Measurements from ENCODE around the gene ATP2B3. TPM values are rescaled to one million over a fixed set of nuclear protein-coding genes. Genes with fewer than 3 reads are reported as not detected.

Gene ATP2B3
- total RNA-seq, 2 experiments from 2014 or later = not detected

DNA sequence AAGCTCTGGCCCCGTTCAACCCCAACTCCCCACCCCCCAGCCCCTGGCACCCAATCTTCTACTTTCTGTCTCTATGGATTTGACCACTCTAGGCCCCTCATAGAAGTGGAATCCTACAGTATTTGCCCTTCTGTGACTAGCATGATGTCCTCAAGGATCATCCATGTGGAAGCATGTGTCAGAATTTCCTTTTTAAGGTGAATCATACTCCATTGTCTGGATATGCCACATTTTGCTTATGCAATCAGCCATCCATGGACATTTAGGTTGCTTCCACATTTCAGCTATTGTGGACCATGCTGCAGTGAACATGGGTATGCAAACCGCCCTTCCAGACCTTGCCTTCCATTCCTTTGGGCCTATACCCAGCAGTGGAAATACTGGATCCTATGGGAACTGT lies 66.0 kb downstream of the ATP2B3 start:
- Mint-ChIP-seq H3K36me3 (peaks cover 5% of the 10 kb centered on the region), H3K4me3 (no peak overlapping the region), H3K4me1 (peaks cover 18% of the 10 kb centered on the region), H3K27me3 (no peaks in the 10 kb centered on the region), H3K9me3 (ENCODE audit: low read depth) (no peaks in the 10 kb centered on the region), H3K27ac (no peak overlapping the region)
- no peak for ATAC-seq
- CTCF ChIA-PET = interaction anchor here (1.1 kb wide), 1 partner anchor 44 kb away, joined by 4 read pairs; no protein-coding TSS in a partner anchor
- no peak for DNase-seq

- ATAC-seq = no peak
- H3K36me3 Mint-ChIP-seq = peaks cover 5% of the 10 kb centered on the region
- no peak overlapping the region for H3K27ac Mint-ChIP-seq
- no peaks in the 10 kb centered on the region for H3K9me3 Mint-ChIP-seq (ENCODE audit: low read depth)
- peaks cover 18% of the 10 kb centered on the region for H3K4me1 Mint-ChIP-seq
- no peak overlapping the region for H3K4me3 Mint-ChIP-seq
- H3K27me3 Mint-ChIP-seq = no peaks in the 10 kb centered on the region
- CTCF ChIA-PET = no interaction called here
- no peak for DNase-seq
Measured at GRCh38 chrX:153585827-153586226, 68.4 kb downstream of the ATP2B3 start.

DNA sequence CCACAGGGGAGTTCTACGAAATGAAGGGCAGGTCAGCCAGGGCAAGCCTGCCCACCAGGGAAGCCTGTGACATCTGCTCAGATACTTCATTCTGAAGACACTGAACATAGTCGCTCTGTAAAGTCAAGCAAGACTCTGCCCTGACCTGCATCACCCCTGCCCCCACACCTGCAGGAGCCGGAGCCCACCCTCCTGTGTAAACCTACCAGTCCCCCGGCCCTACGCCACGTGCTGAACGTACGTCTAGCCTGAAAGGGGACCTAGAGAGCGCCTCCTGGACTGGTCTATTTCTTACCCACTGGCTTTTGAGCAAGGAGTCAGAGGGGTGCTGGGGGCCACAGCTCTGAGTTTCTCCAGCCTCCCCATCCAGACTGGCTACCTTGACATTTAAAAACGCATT lies 69.9 kb downstream of the ATP2B3 start:
- ATAC-seq (no peak), DNase-seq (no peak)
- H3K27ac Mint-ChIP-seq = no peak overlapping the region
- CTCF ChIA-PET = no interaction called here
- peaks cover 5% of the 10 kb centered on the region for H3K36me3 Mint-ChIP-seq
- H3K27me3 Mint-ChIP-seq = no peaks in the 10 kb centered on the region
- H3K4me3 Mint-ChIP-seq = no peak overlapping the region
- no peaks in the 10 kb centered on the region for H3K9me3 Mint-ChIP-seq (ENCODE audit: low read depth)
- H3K4me1 Mint-ChIP-seq = peaks cover 18% of the 10 kb centered on the region

GRCh38 chrX:153588021-153588781 lies 70.8 kb downstream of the ATP2B3 start:
- no peaks in the 10 kb centered on the region for H3K27me3 Mint-ChIP-seq
- no peak for DNase-seq
- CTCF ChIA-PET = no interaction called here
- peaks cover 10% of the 10 kb centered on the region for H3K4me1 Mint-ChIP-seq
- ATAC-seq = no peak
- H3K9me3 Mint-ChIP-seq (ENCODE audit: low read depth) = no peaks in the 10 kb centered on the region
- H3K4me3 Mint-ChIP-seq = no peak overlapping the region
- no peak overlapping the region for H3K27ac Mint-ChIP-seq
- H3K36me3 Mint-ChIP-seq = peaks cover 7% of the 10 kb centered on the region

- H3K27ac Mint-ChIP-seq = no peak overlapping the region
- CTCF ChIA-PET = no interaction called here
Measured at GRCh38 chrX:153588782-153589446, 71.5 kb downstream of the ATP2B3 start.

GRCh38 chrX:153590961-153591956 lies 73.8 kb downstream of the ATP2B3 start:
- Mint-ChIP-seq H3K4me1 (no peaks in the 10 kb centered on the region), H3K27ac (no peak overlapping the region), H3K27me3 (no peaks in the 10 kb centered on the region), H3K4me3 (no peak overlapping the region), H3K9me3 (ENCODE audit: low read depth) (no peaks in the 10 kb centered on the region), H3K36me3 (peaks cover 6% of the 10 kb centered on the region)
- CTCF ChIA-PET = no interaction called here
- DNase-seq (no peak), ATAC-seq (no peak)

More at GRCh38 chrX:153588782-153589446, 71.5 kb downstream of the ATP2B3 start:
- H3K4me3 Mint-ChIP-seq = no peak overlapping the region
- no peaks in the 10 kb centered on the region for H3K9me3 Mint-ChIP-seq (ENCODE audit: low read depth)
- no peak for ATAC-seq
- peaks cover 7% of the 10 kb centered on the region for H3K36me3 Mint-ChIP-seq
- peaks cover 2% of the 10 kb centered on the region for H3K4me1 Mint-ChIP-seq
- no peaks in the 10 kb centered on the region for H3K27me3 Mint-ChIP-seq
- DNase-seq = no peak

GRCh38 chrX:153592091-153592833 lies 74.8 kb downstream of the ATP2B3 start:
- H3K9me3 Mint-ChIP-seq (ENCODE audit: low read depth) = no peaks in the 10 kb centered on the region
- DNase-seq (no peak), ATAC-seq (no peak)
- no peak overlapping the region for H3K4me3 Mint-ChIP-seq
- H3K27me3 Mint-ChIP-seq = no peaks in the 10 kb centered on the region
- CTCF ChIA-PET = no interaction called here
- H3K27ac Mint-ChIP-seq = no peak overlapping the region
- peaks cover 9% of the 10 kb centered on the region for H3K4me1 Mint-ChIP-seq
- H3K36me3 Mint-ChIP-seq = peaks cover 2% of the 10 kb centered on the region

DNA sequence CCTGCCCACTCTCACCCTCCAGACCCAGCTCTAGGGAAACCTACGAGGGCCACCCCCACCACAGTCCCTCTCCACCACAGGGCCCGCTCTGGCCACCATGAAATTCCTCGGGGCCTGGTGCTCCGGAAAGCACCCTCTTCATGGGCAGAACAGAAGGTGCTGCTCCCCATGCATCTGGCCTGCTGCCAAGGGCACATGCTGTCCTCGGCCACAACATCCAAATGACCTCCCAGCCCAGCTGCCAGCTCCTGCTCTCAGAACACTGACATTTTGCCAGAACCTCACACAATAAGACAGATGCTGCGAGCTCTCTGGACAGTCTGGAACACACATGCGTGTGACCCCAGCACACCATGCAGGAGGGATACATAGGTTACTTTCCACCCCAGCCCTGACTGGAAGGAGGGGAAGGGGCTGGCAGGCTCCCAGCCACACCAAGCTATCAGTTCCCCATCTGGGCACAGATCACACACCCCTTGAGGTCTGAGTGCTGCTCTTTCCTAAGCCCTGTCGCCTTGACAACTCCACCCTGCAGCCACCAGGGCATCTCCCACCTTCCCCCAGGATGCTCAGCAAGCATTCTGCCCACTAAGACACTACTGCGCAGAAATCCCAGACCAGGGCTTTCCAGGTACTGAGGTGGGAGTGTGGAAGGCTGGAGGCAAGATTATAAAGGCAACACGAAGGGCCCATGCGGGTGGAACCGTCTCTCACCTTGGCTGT lies 75.7 kb downstream of the ATP2B3 start:
- ATAC-seq (no peak), DNase-seq (no peak)
- no peaks in the 10 kb centered on the region for H3K9me3 Mint-ChIP-seq (ENCODE audit: low read depth)
- CTCF ChIA-PET = no interaction called here
- H3K27ac Mint-ChIP-seq = no peak overlapping the region
- H3K4me1 Mint-ChIP-seq = peaks cover 17% of the 10 kb centered on the region
- H3K27me3 Mint-ChIP-seq = no peaks in the 10 kb centered on the region
- peaks cover 2% of the 10 kb centered on the region for H3K36me3 Mint-ChIP-seq
- no peak overlapping the region for H3K4me3 Mint-ChIP-seq

DNA sequence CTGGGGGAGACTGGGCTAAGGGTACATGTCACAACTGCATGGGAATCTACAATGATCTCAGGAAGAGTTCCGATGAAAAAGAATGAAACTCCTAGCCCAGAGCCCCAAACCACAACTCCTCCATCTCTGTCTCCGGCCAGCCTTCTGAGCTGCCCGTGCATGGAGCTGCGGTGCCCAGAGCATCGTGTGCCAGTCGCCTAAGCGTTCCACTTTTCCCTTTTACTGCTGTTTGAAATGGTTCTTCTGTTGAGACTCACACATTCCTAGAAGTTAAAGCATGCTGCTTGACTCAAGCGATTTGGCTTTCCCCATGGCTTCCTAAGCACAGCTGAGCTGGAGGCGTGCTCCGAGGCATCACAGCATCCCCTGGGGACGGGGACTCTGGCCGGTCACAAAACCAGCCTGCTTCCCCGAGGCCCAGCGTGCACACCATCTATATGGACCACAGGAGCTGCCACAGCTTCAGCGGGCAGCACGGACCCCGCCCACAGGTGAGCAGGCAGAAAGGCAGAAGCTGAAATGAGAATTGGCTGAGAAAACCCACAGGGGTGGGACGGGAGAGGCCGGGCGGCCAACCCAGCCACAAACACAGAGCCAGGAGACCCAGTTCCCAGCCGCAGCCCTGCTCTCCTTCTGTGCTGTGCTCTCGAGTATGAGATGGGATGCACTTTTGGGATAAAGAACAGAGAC lies 76.5 kb downstream of the ATP2B3 start:
- H3K4me3 Mint-ChIP-seq = no peak overlapping the region
- H3K27me3 Mint-ChIP-seq = no peaks in the 10 kb centered on the region
- CTCF ChIA-PET = no interaction called here

GRCh38 chrX:153595387-153595786 lies 77.9 kb downstream of the ATP2B3 start:
- Mint-ChIP-seq H3K4me1 (peaks cover 25% of the 10 kb centered on the region), H3K27ac (no peak overlapping the region), H3K9me3 (ENCODE audit: low read depth) (no peaks in the 10 kb centered on the region), H3K36me3 (peaks cover 2% of the 10 kb centered on the region), H3K4me3 (no peak overlapping the region), H3K27me3 (no peaks in the 10 kb centered on the region)
- no peak for DNase-seq
- no peak for ATAC-seq
- CTCF ChIA-PET = no interaction called here

More for the DNA sequence above, 76.5 kb downstream of the ATP2B3 start:
- no peak for DNase-seq
- Mint-ChIP-seq H3K27ac (no peak overlapping the region), H3K4me1 (peaks cover 19% of the 10 kb centered on the region), H3K36me3 (peaks cover 2% of the 10 kb centered on the region), H3K9me3 (ENCODE audit: low read depth) (no peaks in the 10 kb centered on the region)
- no peak for ATAC-seq

GRCh38 chrX:153595859-153596857 lies 78.7 kb downstream of the ATP2B3 start:
- H3K27ac Mint-ChIP-seq = no peak overlapping the region
- no peaks in the 10 kb centered on the region for H3K9me3 Mint-ChIP-seq (ENCODE audit: low read depth)
- H3K4me3 Mint-ChIP-seq = no peak overlapping the region
- no peaks in the 10 kb centered on the region for H3K27me3 Mint-ChIP-seq
- peaks cover 31% of the 10 kb centered on the region for H3K4me1 Mint-ChIP-seq
- H3K36me3 Mint-ChIP-seq = peaks cover 2% of the 10 kb centered on the region
- no peak for ATAC-seq
- DNase-seq = no peak
- CTCF ChIA-PET = no interaction called here
